H9 (cell line): ENCODE measurements around the gene DNLZ. TPM values are rescaled to one million over a fixed set of nuclear protein-coding genes. Genes with fewer than 3 reads are reported as not detected.
"Not testable (repeated sequence)": the region's sequence is repeated elsewhere in the genome, so short reads cannot be mapped to it uniquely, and the experiment has no call there.

Experiments
- DNase-seq: peaks from one replicate; pipeline ENCODE4 v3.0.0-alpha.2; 2017
- H2AFZ ChIP-seq: one replicate; pipeline ENCODE4 v1.6.1; 2013; ENCODE audit warnings: mild to moderate bottlenecking, low read length, control low read depth, moderate library complexity
- H2AK5ac ChIP-seq: 2 replicates; pipeline ENCODE4 v1.6.1; 2013; ENCODE audit warnings: low read length, control low read depth, mixed read lengths; ENCODE audit not compliant: insufficient read length
- H2BK120ac ChIP-seq: one replicate; pipeline ENCODE4 v1.6.1; 2013; ENCODE audit warnings: low read depth, mild to moderate bottlenecking, low read length, control low read depth, inconsistent platforms; ENCODE audit not compliant: poor library complexity, severe bottlenecking
- H2BK12ac ChIP-seq: 2 replicates; pipeline ENCODE4 v1.6.1; 2013; ENCODE audit warnings: low read length, control low read depth, mixed read lengths, low read depth; ENCODE audit not compliant: insufficient read length
- H2BK15ac ChIP-seq: 2 replicates; pipeline ENCODE4 v1.6.1; 2013; ENCODE audit warnings: low read depth, low read length, control low read depth
- H2BK20ac ChIP-seq: one replicate; pipeline ENCODE4 v1.6.1; 2013; ENCODE audit warnings: low read depth, mild to moderate bottlenecking, low read length, control low read depth, inconsistent platforms; ENCODE audit not compliant: poor library complexity, severe bottlenecking
- H2BK5ac ChIP-seq: 2 replicates; pipeline ENCODE4 v1.6.1; 2013; ENCODE audit warnings: low read length, control low read depth, mixed read lengths; ENCODE audit not compliant: insufficient read length
- H3K14ac ChIP-seq: 2 replicates; pipeline ENCODE4 v1.6.1; 2013; ENCODE audit warnings: low read length, control low read depth; ENCODE audit not compliant: insufficient read depth
- H3K18ac ChIP-seq: 2 replicates; pipeline ENCODE4 v1.6.1; 2013; ENCODE audit warnings: low read depth, mild to moderate bottlenecking, mixed read lengths, low read length, control low read depth; ENCODE audit not compliant: insufficient read length
- H3K23ac ChIP-seq: 2 replicates; pipeline ENCODE4 v1.6.1; 2013; ENCODE audit warnings: low read length, control low read depth, mixed read lengths, low read depth; ENCODE audit not compliant: insufficient read length
- H3K23me2 ChIP-seq: 2 replicates; pipeline ENCODE4 v1.6.1; 2013; ENCODE audit warnings: low read depth, mild to moderate bottlenecking, mixed read lengths, low read length, control low read depth; ENCODE audit not compliant: insufficient read length, poor library complexity, severe bottlenecking
- H3K27ac ChIP-seq: 2 replicates; pipeline ENCODE4 v1.5.1; 2013; ENCODE audit warnings: low read length, control low read depth, mixed read lengths, low read depth; ENCODE audit not compliant: insufficient read length
- H3K27me3 ChIP-seq: 2 replicates; pipeline ENCODE4 v1.6.1; 2013; ENCODE audit warnings: low read length, control low read depth, inconsistent platforms; ENCODE audit not compliant: insufficient read depth
- H3K4ac ChIP-seq: 2 replicates; pipeline ENCODE4 v1.6.1; 2013; ENCODE audit warnings: low read depth, mild to moderate bottlenecking, control low read depth, inconsistent platforms, low read length, moderate library complexity
- H3K4me1 ChIP-seq: 2 replicates; pipeline ENCODE4 v1.6.1; 2013; ENCODE audit warnings: low read length, control low read depth, inconsistent platforms; ENCODE audit not compliant: insufficient read depth
- H3K4me2 ChIP-seq: 2 replicates; pipeline ENCODE4 v1.6.1; 2013; ENCODE audit warnings: low read length, control low read depth, mixed read lengths; ENCODE audit not compliant: insufficient read length, insufficient read depth
- H3K56ac ChIP-seq: 2 replicates; pipeline ENCODE4 v1.6.1; 2013; ENCODE audit warnings: low read depth, mild to moderate bottlenecking, mixed read lengths, low read length, control low read depth; ENCODE audit not compliant: insufficient read length
- H3K79me1 ChIP-seq: 2 replicates; pipeline ENCODE4 v1.6.1; 2013; ENCODE audit warnings: low read depth, mild to moderate bottlenecking, moderate library complexity, low read length, control low read depth, inconsistent platforms; ENCODE audit not compliant: insufficient read depth, poor library complexity, severe bottlenecking
- H3K79me2 ChIP-seq: 2 replicates; pipeline ENCODE4 v1.6.1; 2013; ENCODE audit warnings: low read length, control low read depth, inconsistent platforms; ENCODE audit not compliant: insufficient read depth
- H3K9ac ChIP-seq: 2 replicates; pipeline ENCODE4 v1.6.1; 2013; ENCODE audit warnings: low read length, control low read depth, mixed read lengths; ENCODE audit not compliant: insufficient read length; ENCODE audit errors: extremely low read depth
- H3K9me3 ChIP-seq: one replicate; pipeline ENCODE4 v1.6.1; 2013; ENCODE audit warnings: low read depth, low read length, inconsistent platforms; ENCODE audit not compliant: control insufficient read depth
- H3T11ph ChIP-seq: one replicate; pipeline ENCODE4 v1.6.1; 2013; ENCODE audit warnings: mild to moderate bottlenecking, low read length, control low read depth, inconsistent platforms
- H4K20me1 ChIP-seq: one replicate; pipeline ENCODE4 v1.6.1; 2013; ENCODE audit not compliant: control insufficient read depth, insufficient read length, insufficient read depth
- H4K5ac ChIP-seq: 2 replicates; pipeline ENCODE4 v1.6.1; 2013; ENCODE audit warnings: low read depth, mild to moderate bottlenecking, mixed read lengths, low read length, control low read depth; ENCODE audit not compliant: insufficient read length
- H4K8ac ChIP-seq: replicated peaks from 2 replicates; pipeline ENCODE4 v1.6.1; 2013; ENCODE audit warnings: low read length, control low read depth, mixed read lengths, low read depth; ENCODE audit not compliant: insufficient read length
- H4K91ac ChIP-seq: 2 replicates; pipeline ENCODE4 v1.6.1; 2013; ENCODE audit warnings: low read depth, mild to moderate bottlenecking, moderate library complexity, mixed read lengths, low read length, control low read depth; ENCODE audit not compliant: insufficient read length
- H3K27ac Mint-ChIP-seq, 3 experiments: 2 replicates in 2 of 3; 3 replicates in 1 of 3; pipeline ENCODE4 v1.8.0; 2020 to 2021; ENCODE audit warnings: mixed read lengths in 3 of 3, mild to moderate bottlenecking in 1 of 3, moderate library complexity in 1 of 3
- H3K27me3 Mint-ChIP-seq: 2 replicates; pipeline ENCODE4 v1.8.0; 2021; ENCODE audit warnings: low read depth, mild to moderate bottlenecking, moderate library complexity, mixed read lengths
- H3K36me3 Mint-ChIP-seq, 3 experiments: 2 replicates in 2 of 3; 3 replicates in 1 of 3; pipeline ENCODE4 v1.8.0; 2020 to 2021; ENCODE audit warnings: low read depth in 3 of 3, mixed read lengths in 3 of 3; ENCODE audit not compliant: insufficient read depth in 1 of 3
- H3K4me1 Mint-ChIP-seq, 2 experiments: 2 replicates each; pipeline ENCODE4 v1.8.0; 2020; ENCODE audit warnings: mixed read lengths in 2 of 2
- H3K4me3 Mint-ChIP-seq, 2 experiments: 2 replicates in 1 of 2; 3 replicates in 1 of 2; pipeline ENCODE4 v1.8.0; 2020 to 2021; ENCODE audit warnings: mild to moderate bottlenecking in 2 of 2, mixed read lengths in 2 of 2, moderate library complexity in 1 of 2
- H3K9me3 Mint-ChIP-seq, 2 experiments: 2 replicates in 1 of 2; 3 replicates in 1 of 2; pipeline ENCODE4 v1.8.0; 2020; ENCODE audit warnings: mild to moderate bottlenecking in 2 of 2, mixed read lengths in 2 of 2, moderate library complexity in 1 of 2
- WGBS: extraction: QIAGEN DNeasy Blood & Tissue Kit; methylation state at CpG from one replicate; pipeline ENCODE4 v1.1.7; 2013; ENCODE audit warnings: missing lambda C conversion rate, low lambda C conversion rate, mixed read lengths; ENCODE audit not compliant: insufficient read length; ENCODE audit errors: extremely low coverage; 5-methylcytosine and 5-hydroxymethylcytosine counted together
- total RNA-seq: library from RNA; stranded (reverse); gene quantifications from 2 replicates; pipeline ENCODE4 v1.2.1, GENCODE V29; 2021

DNLZ gene
- total RNA-seq, 1 experiment from 2014 or later: 24.8 TPM

GRCh38 chr9:136405904-136406303 lies 42.4 kb upstream of the DNLZ start:
- not testable (repeated sequence) for H4K91ac ChIP-seq, H3K4me2 ChIP-seq, H3K27me3 Mint-ChIP-seq, H3K79me2 ChIP-seq, H2BK20ac ChIP-seq, H3K9me3 Mint-ChIP-seq, H4K8ac ChIP-seq, H2BK15ac ChIP-seq, H2BK120ac ChIP-seq, H3K27me3 ChIP-seq, H2BK12ac ChIP-seq, H4K20me1 ChIP-seq, H3K18ac ChIP-seq, H4K5ac ChIP-seq, H2AFZ ChIP-seq, H2AK5ac ChIP-seq, H3K4me1 ChIP-seq, H3K56ac ChIP-seq, H3K14ac ChIP-seq, DNase-seq, H3K4me3 Mint-ChIP-seq, H3K23me2 ChIP-seq, H3K79me1 ChIP-seq, H3K23ac ChIP-seq, H3K9ac ChIP-seq, H3K27ac ChIP-seq, H3K4ac ChIP-seq, H2BK5ac ChIP-seq, H3T11ph ChIP-seq, H3K27ac Mint-ChIP-seq, H3K9me3 ChIP-seq
- WGBS: no CpG with 5 or more reads among the region's 10 CpGs
- Mint-ChIP-seq H3K36me3 (peaks cover 36 to 70% (median 63%) of the 10 kb centered on the region in 3 experiments), H3K4me1 (peaks cover 12 to 16% of the 10 kb centered on the region in 2 experiments)
